Measurements from ENCODE around the gene SSBP3.
"Not testable (repeated sequence)": the region's sequence is repeated elsewhere in the genome, so short reads cannot be mapped to it uniquely, and the experiment has no call there.

SSBP3 gene

DNA sequence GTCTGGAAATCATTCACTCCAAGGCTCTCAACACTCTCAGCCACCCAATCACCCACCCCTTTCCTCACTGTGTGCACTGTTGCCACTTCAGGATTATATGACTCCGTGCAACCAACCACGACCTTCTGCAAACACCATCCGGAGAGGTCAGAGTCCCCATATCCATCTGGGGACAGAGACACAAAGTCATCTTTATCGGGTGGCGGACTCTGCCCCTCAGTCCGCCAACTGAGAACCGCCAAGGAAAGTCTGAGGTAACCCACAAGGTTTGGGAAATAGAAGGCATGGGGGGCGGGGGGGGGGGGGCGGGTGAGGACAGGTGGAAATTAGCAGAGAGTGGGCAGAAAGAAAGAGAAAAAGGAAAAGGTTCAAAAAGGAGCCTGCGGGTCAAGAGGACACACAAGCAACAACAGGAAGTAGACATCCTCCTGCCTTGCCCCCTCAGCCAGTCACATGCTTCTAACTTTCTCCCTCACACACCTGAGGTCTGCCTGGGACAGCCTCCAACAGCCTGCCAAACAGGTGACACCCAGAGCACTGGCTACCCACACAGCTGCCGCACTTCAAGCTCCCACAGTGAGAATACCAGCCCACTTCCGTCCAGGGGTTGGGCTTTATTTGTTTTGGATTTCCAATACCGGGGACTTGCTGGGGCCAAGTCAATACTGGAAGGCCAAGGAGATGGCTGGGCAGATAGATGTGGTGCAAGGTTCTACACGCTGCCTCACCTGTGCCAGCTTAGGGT, 58.1 kb downstream of the SSBP3 start:
- no peak for DNase-seq

DNA sequence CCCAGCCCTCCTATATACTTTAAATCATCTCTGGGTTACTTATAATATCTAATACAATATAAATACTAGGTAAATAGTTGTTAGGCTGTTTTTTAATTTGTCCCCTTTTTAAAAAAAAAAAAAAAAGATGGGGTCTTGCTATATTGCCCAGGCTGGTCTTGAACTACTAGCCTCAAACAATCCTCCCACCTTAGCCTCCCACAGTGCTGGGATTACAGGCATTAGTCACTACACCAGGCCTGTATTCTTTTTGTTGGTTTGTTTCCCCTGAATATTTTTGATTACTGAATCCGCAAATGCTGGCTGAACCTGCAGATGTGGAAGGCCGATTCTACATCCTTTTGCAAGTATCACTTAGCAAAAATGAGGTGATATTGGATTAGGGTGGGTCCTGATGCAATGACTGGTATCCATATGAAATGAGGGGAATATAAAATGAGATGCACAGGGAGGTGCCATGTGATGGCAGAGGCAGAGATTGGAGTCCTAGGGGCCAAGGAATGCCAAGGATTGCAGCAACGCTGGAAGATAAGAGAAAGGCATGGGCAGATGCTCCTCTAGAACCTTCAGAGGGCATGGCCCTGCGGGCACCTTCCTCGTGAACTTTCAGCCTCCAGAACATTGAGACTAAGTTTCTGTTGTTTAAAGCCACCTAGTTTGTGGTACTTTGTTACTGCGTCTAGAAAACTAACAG, 58.8 kb downstream of the SSBP3 start:
- no peak for DNase-seq

DNA sequence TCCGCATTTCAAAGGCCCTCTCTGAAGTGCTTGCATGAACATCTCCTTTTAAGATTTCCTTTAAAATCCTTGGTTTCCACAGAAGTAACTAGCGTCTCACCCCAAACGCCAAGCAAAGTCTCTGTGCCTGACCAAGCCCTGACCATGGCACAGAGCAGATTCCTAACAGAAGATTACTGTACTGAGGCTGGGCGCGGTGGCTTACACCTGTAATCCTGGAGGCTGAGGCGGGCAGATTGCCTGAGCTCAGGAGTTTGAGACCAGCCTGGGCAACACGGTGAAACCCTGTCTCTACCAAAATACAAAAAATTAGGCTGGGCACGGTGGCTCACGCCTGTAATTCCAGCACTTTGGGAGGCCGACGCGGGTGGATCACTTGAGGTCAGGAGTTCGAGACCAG, 60.6 kb downstream of the SSBP3 start:
- not testable (repeated sequence) for DNase-seq

DNA sequence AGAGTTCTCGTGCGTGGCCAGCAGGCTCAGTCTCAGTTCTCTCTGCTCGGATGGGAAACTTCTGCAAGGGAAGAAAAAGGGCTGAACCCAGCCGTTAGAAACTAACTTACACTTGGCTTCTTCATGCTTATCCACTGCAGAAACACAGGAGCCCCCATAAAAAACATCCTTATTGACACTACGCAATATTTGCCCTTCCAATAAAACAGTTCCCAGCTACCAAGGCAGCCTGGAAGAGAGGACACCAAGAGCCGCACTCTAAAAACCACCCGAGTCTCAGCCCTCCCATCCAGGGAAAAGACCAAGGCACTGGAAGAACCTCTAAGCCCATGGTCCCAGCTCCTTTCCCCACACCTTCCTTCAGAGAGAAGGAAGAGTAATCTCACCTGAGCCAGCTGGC, 61.1 kb downstream of the SSBP3 start:
- no peak for DNase-seq

DNA sequence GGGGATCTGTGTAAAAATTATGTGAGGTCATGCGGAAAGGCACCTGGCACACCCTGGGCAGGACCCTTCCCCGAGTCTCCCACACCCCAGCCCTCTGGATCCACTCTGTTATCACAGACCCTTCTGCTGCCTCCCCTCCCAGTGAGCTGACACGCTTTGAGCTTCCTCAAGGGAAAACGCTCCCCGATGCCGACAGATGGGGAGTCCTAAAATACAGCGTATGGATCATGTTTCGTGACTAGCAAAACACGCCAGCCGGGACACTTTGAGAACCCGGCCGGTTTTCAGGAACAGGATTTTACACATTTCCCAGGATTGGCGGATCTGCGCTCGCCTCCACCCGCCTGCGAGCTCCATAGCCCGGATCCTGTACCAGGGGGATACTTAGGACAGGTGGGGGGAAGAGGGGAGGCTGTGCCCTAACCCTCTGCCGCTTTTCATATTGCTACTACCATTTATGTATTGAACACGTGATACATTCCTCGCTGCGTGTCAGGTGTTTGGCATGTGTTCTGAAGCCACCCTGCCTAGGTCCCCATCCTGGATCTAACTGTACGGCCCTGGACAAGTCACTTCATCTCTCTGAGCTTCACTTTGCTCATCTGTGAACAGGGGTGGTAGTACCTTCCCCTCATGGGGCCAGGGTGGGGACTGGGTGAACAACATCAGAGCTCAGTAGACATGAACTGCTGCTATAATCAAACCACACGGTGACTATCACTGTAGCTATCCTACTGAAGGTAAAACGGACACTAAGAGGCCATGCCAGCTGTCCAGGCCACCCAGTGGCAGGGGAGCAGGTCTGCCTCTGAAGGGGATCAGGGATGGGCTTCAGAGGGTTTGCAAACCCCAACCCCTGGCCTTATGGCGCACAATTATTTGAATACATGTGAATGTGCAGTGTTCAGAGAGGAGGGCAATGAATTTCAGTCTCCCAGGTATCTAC, 63.2 kb downstream of the SSBP3 start:
- no peak for DNase-seq

DNA sequence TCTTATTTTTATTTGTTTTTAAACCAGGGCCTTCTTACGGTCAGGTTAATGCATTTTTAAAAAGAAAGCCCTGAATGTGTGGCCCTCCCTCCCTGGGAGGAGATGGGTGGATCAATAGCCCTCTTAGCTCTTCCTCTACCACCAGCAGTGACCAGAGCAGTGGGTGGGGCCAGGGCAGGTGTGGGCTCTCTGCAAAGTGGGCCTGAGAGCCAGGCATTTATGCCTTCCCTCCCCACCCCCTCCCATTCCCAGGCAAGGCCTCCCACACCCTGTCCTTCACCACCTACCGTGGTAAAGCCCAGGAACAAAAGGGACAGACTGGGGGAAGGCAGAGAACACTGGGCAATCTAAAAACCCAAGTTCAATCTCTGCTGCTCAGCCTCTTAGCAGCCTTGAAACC, 63.9 kb downstream of the SSBP3 start:
- DNase-seq, result no peak

DNA sequence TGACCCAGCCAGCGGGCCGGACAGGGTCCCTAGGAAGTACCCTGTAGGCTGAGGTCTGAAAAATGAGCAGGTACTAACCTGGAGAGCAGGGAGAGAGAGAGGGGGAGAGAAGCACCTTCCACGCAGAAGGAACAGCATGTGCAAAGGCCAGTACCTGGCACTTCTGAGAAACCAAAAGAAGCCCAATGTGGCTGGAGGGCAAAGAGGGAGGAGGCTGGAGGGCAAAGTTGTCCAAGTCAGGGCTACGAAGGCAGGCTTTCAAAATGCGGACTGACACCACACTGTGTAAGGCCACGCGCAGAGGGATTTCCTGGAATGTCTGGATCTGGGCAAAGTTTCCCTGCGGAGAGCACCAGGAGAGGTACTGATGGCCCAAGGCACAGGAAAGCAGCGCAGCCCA, 64.4 kb downstream of the SSBP3 start:
- no peak for DNase-seq

DNA sequence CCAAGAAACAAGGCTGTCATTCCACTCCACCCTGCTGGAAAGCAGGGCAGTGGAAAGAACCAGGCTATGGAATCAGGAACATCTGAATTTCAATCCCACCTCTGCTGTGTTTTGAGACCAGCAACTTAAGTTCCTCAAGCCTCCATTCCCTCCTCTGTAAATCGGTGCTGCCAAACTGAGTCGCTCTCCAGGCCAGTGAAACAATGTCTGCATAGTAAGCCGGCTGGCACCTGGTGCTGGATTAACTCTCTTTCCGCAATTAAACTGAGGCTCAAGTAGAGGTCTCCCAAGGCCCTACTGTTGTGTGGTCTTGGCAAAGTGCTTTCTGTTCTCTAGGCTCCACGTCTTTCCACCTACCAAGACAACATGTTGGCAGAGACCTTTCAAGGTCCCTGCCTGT, 65.3 kb downstream of the SSBP3 start:
- no peak for DNase-seq

DNA sequence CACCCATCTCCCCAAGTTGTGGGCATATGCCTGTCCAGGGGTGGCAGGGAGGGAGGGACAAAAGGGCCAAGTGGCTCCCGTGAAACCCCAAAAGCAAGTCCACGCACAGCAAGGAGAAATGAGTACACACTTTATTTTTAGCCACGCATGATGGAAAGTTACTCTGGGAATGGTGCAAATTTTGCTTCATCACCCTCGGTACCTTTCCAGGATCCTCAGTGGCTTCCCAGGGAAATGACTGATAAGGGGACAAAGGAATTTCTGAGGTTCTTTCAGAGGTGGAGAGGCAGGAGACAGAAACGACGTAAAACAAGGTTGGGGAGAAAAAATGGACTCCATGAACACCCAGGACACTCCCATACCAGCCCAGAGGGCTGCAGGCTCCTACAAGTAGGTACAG, 65.8 kb downstream of the SSBP3 start:
- DNase-seq, result no peak

DNA sequence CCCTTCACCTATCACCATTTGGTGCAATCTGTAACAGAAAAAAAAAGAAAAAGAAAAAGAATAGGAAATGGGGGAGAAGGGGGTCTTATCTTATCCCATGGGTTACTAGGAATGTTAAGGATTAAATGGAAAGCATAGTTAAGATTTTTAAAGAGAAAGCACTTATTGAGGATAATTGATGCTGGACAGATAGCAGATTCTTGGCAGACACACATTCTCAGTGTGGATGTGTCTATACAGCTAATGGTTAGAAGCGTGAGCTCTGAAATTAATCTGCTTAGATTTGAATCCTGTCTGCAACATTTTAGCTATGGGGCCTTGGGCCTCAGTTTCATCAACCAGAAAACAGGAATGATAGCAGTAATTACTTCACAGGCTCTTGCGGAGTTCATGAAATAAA, 67.1 kb downstream of the SSBP3 start:
- no peak for DNase-seq

DNA sequence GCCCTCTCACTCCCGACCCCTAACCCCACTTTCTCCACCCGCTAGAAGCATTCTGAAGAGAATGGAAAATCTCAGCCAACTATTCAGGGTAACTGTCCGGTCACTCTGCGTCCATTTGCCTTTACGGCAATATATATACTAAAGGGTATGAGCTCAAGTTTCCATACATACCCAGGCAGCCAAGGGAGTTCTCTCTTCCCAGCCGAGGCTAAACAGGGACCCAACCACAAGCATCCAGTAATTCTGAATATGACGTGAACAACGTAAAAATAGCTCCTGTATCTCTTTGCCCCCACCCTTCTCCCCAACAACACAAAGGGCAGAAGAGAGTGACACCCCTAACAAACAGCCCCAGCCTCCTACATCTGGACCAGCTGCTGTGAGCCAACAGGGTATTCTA, 67.7 kb downstream of the SSBP3 start:
- DNase-seq, result no peak

DNA sequence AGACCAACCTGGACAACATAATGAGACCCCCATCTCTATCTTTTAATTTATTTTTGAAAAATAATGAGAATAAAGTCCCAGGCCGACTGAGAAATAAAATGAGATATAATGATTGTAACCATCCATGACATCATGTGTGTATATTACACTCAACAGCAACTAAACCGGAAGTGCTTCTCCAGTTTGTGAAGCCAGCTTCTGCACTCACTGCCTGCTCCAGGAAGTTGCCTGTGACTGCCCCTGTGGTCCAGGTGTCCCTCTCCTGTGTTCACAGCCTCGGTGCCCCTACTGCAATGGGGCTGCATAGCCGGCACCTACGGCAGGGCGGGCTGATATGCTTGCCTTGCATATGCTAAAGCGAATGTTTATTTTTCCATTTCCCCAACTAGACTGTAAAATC, 68.3 kb downstream of the SSBP3 start:
- DNase-seq, result no peak

DNA sequence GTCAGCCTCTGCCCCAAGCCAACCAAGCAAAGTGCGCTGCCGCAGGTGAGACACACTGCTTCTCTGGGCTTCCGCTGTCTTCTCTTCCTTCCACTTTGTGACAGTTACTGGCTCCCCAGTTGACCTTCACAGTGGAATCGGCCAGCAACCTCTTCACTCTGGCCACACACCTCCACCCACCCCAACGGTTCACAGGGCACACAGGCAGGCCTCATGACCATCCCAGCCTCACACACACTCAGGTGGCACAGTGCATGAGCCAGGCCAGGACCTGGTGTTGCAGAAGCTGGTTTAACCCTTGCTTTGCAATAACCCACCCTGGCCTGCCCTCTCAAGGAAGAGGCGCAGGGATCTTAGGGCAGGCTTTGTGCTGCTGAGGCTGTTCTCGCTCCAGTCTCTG, 69.2 kb downstream of the SSBP3 start:
- no peak for DNase-seq

DNA sequence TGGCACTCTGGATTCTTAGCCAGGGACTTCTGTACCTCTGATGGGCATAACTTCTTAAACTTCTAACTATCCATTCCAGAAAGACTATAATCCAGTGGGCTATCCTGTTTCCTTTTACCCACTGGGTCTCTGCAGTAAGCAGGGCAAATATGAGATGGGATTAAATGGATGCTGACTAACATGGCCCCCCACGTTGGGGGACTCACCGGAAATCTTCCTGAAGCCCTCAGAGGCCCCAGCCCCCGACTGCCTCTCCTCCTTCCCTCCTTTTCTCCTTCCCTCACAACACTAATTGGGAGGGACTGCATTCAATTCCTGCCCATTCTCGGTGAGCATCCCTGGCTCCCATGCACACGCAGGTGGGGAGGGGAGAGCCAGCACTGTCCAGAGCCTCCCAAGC, 70.1 kb downstream of the SSBP3 start:
- no peak for DNase-seq

DNA sequence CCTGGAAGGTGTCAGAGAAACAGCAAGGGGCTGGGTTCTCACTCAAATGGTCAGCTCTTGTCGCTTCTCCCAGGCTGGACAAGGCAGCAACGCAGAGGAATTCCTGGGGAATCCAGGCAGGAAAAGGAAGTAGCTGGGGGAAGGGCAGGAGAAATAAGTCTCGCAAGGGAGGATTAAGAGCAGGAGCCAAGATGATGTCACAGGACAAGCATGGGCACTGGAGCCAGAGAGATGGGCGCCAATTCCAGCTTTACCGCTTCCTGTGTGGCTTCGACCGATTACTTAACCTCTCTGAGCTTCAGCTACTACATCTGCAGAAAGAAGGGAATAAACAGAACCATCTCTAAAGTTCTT, 70.5 kb downstream of the SSBP3 start:
- DNase-seq, result no peak

DNA sequence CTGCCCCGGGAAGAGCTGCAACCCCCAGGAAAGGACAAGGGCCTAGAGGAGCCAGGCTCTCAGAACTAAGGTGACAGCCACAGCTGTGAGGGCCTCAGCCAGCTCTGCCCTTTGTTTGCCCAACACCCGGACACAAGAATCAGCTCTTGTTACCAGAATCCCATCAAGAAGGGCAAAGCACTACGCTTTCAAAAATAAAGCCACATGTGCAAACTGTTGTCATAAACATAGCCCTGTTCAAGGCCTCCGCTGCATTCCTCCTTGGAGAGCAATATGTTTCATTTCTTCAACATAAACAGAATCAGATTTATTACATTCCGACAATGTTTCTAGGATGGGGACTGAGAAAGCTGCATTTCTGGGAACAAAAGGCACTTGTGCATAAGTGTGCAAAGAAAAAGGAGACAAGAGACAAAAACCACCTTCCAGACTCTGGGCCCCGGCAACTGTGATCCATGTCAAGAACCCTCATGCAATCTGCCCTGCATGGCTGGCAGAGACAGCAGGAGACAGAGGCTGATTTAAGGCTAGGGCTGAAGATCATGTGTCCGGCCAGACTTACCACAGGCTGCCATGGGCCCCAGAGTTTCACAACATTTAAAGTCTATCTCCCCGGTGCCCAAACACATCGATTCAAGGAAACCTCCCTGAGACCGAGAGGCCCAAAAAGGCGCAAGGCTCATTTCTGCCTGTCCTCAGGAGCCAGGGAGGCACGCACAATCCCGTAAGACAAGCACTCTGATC, 71.0 kb downstream of the SSBP3 start:
- no peak for DNase-seq

DNA sequence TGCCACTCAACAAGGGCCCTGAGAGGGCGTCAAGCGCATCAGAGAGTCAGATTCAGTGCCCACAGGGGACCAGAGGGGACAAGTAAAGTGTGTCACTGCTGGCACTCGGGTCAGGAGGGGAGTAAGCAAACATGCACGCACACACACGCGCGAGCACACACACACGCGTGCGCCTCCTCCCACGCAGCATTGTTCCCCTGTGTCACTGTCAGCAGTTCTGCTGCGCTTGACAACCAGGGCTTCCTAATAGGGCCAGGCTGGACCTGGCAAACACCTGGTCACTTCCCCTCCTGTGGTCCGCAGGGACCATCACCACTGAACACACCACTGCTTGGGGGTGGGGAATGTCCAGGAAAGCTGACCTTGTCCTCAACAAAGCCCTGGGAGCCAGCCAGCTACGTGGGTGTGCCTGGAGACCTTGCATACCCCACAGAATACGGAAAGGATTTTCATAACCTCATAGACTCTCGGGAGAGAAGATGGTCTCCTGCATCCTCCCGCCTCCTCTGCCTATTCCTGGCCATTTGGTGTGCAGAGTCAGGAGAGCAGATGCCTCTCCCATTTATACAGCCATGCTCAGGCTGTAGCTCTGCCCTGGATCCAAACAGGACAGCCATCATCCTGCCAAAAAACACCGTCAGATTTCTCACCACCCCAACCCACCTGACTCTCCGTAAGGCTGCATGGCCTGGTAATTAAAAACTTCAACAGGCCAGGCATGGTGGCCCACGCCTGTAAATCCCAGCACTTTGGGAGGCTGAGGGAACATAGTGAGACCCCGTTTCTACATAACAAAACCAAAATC, 73.2 kb downstream of the SSBP3 start:
- no peak for DNase-seq

DNA sequence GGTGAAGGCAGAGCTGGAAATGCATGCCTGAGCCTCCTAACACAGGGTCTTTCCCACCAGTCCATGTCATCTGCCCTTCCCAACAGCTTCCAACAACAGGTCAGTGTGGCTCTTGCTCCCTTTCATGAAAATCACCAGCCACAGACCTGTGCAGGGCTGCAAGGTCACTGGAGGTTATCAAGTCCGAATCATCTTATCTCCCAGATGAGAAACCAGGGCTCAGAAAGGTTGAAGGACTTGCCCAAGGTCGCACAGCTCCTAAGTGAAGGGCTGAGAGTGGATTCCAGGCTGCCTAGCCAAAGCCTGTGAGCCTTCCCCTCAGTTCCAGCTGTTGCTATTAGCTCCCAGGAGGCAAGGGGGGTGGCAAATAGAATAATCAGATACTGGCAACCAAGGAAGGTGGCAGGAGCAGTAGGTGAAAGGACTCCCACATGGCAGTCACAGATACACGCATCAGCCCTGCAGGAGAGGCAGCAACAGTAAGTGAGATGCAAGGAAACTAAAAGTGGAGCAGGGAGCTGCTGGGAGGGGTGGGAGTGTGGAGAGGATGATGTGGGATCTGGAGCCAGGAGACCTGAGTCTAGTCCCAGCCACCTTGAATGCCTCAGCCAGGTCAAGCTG, 74.2 kb downstream of the SSBP3 start:
- no peak for DNase-seq

DNA sequence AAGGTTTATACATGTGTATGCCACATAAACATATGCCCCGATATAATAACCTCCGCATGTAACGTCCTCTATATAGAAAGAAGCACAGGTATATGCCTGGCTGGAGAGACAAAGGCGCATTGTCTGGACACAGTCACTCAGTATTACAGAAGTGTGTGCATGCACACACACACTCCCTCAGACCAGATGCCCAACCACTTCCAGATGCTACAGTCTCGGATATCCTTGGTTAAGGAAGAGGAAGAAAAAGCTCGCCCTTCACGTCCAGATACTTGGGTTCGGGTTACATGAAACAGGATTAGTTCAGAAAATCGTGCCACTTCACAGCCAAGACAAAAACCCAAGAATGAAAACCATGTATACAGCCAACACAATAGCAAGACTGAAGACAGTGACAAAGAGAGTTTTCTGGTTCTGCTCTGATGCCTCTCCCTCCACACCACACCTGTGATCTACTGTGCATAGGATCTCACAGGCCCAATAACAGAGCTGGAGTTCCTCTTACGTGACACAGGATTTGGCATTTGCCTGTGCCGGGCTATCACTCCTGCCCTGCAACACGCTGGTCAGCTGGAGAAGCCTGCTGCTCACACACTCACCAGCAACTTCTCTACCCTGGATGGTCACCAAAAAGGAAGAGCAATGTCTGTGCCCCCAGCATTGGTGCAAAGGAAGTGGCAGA, 75.0 kb downstream of the SSBP3 start:
- DNase-seq, result no peak

DNA sequence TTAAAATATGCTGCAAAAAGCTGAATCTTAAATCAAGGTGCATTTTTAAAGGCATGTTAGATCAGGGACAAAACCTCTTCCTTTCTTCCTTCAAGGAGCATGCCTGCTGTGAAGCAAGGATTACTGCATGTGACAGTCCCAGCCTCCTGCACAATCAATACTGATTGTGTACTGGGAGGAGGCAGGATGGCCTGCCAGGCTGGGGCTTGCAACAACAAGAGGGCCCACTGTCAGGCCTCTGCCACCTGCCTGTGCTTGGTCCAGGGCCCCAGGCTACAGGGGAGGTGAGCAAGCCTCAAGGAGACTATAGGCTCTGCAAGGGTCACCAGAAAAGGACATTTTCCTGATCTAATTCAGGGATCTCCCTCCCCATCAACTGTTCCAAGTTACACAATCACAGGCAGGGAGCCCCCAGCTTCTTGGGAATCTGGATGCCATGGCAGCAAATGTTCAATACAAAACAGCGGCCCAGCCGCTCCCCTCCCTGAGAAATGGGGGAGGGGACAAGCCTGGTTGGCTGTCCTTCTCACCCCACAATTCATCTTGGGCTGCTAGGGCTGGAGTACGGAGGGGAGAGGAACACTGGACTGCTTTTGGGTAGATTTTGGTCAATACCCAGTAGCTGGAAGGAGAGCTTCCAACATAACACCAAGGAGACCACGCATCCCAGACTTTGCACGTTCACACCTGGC, 76.7 kb downstream of the SSBP3 start:
- no peak for DNase-seq
